GM18517 (cell line): ENCODE results near the gene RPL13.
A peak's percentile ranks its signal among the peaks of the same experiment; 100 is the strongest.

Source experiments
- ATAC-seq: cut with Tn5 transposase; IDR thresholded peaks from one replicate; pipeline ENCODE4 v1.9.1; 2021; ENCODE audit warnings: mild to moderate bottlenecking, moderate library complexity; ENCODE audit not compliant: unreplicated experiment

RPL13 gene

GRCh38 chr16:89560378-89561141 lies at the start of gene RPL13:
TSS of gene RPL13 (plus strand) at chr16:89560682. CDS start at chr16:89560960, 278 bp downstream.
- peak; percentile 68 for ATAC-seq

GRCh38 chr16:89511374-89511773 lies 49.1 kb upstream of the RPL13 start:
- no peak for ATAC-seq

- no peak for ATAC-seq
Observed at GRCh38 chr16:89512453-89512852, 48.0 kb upstream of the RPL13 start.

- ATAC-seq: no peak
Observed at GRCh38 chr16:89517128-89517527, 43.4 kb upstream of the RPL13 start.

- no peak for ATAC-seq
Observed at GRCh38 chr16:89519881-89520280, 40.6 kb upstream of the RPL13 start.

- no peak for ATAC-seq
Observed at GRCh38 chr16:89522287-89522686, 38.2 kb upstream of the RPL13 start.

DNA sequence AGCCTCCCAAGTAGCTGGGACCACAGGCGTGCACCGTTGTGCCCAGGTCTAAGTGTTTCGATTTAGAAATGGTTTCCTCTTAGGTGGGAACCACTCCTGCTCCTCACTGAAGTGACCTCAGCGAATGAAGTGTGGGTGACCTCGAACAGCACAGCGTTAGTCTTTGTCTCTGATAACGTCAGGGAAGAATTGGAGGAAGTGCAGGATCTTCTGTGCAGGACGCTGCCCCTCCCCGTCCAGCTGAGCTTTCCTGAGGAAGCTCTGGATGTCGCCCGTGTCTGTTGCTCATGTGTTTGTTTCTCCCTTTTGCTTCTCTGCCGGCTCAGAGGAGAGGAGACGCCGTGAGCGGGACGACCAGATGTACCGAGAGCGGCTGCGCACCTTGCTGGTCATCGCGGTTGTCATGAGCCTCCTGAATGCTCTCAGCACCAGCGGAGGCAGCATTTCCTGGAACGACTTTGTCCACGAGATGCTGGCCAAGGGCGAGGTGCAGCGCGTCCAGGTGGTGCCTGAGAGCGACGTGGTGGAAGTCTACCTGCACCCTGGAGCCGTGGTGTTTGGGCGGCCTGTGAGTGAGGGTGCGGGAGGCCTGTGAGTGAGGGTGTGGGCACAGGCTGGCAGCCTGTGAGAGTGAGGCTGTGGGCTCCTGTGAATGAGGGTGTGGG lies 36.7 kb upstream of the RPL13 start:
- ATAC-seq: no peak

DNA sequence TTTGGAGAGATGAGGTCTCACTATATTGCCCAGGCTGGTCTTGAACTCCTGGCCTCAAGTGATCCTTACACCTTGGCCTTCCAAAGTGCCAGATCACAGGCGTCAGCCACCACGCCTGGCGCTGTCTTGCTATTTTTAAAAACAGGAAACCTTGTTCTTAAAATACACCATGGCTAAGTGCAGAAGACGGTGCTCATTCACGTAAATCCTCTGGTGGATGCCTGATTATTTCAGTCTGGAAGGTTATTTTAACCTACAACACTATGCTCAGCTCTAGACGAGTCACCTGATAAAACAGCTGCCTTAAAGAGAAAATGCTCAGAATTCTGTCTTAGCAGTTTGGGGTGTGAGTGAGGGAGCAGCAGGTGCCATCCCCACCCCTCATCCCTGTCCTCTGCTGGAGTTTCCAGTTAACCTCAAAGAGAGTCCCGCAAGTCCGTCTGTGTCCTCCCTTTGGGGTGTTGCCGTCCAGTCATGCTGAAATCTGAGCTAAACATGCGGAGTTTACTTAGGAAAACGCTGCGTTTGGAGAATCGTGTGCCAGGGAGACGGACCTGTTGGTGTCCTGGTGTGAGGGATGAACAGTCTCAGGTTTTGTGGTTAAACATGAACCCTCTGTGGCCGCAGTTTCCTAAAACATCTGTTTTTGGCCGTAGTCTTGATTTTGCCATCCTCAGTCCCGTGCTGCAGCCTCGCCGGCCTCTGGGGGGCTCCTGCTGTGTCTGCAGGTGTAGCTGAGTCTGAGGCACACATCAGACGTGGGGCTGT lies 35.2 kb upstream of the RPL13 start:
- ATAC-seq: no peak

DNA sequence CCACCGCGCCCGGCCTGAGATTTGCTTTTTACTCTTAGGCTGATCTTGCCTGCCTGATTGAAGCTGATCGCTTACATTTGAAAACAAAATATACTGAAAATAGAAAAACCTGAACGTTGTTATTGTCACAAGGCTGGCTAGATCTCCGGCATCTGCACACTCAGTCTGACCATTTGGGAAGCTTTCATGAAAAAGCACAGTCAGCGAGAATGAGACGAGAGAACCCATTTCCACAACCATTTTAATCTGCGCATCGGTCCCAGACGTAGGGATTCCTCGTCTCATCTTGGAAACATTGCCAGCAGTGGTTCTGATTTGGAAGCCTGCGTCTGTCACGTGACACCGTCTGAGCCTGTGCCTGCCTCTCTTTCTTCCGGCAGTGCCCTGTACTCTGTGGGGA lies 31.4 kb upstream of the RPL13 start:
- ATAC-seq: no peak

GRCh38 chr16:89530401-89531381 lies 29.8 kb upstream of the RPL13 start:
- no peak for ATAC-seq

DNA sequence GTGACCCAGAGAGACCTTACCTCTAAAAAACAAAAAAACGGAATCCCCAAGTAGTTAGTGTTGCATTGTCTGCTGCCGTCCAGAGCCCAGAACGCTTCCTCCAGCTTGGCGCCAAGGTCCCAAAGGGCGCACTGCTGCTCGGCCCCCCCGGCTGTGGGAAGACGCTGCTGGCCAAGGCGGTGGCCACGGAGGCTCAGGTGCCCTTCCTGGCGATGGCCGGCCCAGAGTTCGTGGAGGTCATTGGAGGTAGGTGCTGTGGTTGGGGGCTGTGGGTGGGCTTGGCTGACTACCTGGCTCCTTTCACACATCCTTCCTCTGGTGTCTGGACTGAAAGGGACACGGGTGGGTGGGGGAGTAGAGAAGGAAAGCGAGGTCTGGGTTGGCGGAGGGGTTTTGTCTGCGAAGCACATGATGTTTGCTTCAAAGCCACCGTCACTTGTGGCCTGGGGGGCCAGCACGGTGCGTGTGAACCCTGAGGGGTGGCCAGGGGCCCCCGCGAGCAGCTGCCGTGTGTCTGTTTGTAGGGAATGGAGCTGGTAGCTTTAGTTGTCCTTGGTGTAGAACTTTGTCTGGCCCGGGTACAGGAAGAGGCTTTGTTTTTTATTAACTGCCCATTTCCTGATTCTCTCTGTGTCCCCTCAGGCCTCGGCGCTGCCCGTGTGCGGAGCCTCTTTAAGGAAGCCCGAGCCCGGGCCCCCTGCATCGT lies 28.5 kb upstream of the RPL13 start:
- no peak for ATAC-seq

GRCh38 chr16:89534252-89534756 lies 26.2 kb upstream of the RPL13 start:
- ATAC-seq: no peak

DNA sequence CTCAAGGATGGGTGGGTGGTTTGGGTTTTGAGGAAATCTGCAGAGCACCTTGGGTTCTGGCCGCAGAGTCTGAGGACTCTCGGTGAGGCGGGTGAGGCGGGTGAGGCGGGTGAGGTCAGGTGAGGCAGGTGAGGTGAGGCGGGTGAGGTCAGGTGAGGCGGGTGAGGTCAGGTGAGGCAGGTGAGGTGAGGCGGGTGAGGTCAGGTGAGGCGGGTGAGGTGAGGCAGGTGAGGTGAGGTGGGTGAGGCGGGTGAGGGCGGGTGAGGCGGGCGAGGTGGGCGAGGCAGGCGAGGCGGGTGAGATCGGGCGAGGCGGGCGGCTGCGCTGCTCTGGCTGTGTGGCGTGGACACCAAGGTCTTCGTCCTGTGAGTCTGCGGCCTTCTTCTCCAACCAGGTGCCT lies 24.1 kb upstream of the RPL13 start:
- ATAC-seq: no peak

DNA sequence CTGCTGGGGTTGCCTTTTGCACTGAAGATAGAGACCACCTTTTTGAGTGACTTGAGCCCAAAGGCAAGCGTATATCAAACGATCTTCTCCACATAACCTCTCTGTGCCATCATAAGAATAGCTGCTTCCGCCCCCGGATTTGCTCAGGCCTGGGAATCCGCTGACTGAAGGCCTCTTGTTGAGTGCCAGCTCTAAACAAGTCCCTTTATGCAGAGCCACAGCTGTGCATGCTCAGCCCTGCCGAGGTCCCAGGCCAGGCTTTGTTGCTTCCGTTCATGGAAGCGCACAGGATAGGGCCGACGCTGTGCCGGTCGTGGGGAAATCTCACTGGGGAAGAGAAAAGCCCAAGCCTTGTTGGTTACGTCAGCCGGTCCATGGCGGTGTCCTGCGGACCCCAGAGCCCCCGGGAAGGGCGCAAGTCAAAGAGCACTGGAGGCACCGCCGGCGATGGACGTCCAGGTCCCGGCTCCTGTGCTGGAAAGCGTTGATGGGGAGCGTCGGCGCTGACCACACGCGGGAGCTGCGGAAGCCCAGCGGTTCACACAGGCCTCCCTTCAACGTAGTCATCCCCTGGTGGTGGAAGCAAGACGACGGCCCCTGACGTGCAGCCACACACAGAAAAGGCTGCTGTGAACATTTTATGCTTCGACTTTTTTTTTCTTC lies 23.5 kb upstream of the RPL13 start:
- no peak for ATAC-seq

DNA sequence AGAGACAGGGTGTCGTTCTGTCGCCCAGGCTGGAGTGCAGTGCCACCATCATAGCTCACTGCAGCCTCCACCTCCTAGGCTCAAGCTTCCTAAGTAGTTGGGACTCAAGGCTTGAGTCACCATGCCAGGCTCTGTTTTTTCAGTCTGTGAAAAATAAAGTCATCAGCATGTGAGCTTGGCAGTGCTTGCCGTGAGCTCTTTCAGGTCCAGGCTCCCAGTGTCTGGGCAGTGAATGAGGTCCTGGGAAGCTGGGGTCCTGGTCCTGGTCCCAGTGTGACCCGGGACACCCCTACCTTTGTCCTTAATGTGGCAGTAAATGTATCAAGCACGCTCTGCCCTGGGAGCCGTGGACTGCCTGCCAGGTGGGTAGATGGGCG lies 22.9 kb upstream of the RPL13 start:
- no peak for ATAC-seq

DNA sequence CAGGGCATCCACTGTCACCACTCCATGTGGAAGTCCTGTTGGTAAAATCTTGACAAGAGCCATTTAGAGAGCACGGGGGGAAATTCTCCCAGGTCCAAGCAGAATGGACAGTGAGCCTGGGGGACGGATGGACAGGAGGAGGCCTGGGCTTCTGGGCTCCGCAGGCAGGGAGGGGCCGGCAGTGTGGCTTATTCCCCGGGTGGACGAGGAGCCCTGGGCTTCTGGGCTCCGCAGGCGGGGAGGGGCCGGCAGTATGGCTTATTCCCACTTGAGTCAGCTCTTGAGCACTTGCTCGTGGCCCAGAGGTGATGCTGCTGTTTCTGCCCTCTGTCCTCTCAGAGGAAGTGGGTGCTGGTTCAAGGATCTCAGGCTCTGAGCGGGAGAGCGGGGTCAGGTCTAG lies 22.2 kb upstream of the RPL13 start:
- no peak for ATAC-seq

DNA sequence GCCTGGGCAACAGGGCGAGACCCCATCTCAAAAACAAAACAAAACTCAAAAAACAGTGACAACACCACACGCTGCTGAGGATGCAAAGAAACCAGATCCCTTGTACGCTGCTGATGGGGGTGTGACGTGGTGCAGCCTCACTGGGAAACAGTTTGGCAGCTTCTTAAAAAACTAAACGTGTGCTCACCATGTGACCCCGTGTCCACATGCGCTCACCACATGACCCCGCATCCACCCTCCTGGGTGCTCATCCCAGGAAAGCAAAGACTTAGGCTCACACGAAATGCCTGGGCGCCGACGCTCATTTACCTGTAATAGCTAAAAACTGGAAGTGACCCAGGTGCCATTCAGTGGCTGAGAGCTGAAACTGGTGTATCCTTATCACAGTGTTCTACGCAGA lies 19.9 kb upstream of the RPL13 start:
- ATAC-seq: no peak

DNA sequence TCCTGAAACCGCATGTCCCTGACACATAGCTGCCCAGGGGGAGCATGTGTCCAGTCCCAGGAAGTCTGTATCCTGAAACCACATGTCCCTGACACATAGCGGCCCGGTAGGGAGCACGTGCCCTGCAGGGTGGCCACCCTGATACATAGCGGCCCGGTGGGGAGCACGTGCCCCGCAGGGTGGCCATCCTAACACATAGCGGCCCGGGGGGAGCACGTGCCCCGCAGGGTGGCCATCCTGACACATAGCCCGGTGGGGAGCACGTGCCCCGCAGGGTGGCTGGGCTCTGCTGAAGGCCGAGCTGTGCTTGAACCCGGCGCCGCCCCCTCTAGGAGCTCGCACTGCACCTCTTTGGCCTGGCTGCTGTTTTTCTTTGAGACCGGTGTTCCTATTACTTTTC lies 18.7 kb upstream of the RPL13 start:
- no peak for ATAC-seq

DNA sequence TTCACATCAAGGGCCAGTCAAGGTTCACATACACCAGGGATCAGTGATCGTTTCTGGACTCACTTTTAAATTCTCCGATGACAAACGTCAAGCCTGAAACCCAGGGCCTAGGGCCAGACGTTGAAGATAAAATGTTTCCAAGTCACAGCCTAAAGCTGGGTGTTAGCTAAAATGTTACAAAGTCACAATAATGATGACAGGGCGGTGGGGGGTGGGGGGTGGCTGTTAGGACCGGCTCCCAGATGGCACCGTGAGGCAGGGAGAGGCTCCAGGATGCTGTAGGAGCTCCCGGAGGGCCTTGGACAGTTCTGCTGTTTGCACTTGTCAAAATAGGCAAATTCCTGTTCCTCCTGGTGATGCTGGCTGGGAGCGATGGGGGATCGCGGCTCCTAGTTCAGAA lies 16.4 kb upstream of the RPL13 start:
- ATAC-seq: no peak

DNA sequence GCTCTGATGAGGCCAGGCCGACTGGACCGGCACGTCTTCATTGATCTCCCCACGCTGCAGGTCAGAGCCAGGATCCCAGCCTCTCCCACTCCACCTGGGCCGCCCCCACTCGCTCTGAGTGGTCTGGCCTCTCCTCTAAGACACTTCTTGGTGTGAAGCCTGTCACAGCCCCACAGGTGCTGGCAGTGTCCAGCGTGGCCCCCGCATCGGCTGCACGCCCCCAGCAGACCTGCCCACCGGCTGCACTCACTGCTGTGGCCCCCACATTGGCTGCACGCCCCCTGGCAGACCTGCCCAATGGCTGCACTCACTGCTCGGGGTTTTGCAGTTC lies 15.8 kb upstream of the RPL13 start:
- no peak for ATAC-seq
